ENCODE data around the gene DAO.
"Not testable (repeated sequence)": the region's sequence is repeated elsewhere in the genome, so short reads cannot be mapped to it uniquely, and the experiment has no call there.

DAO gene

GRCh38 chr12:108855284-108856169 is 24.4 kb upstream of the DAO start:
- TF ChIP-seq CTCF (IDR thresholded peaks at IDR 0.05; ENCODE audit: insufficient read depth, low read depth, low read length, missing control alignments), result no peak
- H3K4me3 ChIP-seq (ENCODE audit: low read length), result peak overlapping the region; percentile 83
- no peak for DNase-seq (ENCODE audit: low read depth)

DNA sequence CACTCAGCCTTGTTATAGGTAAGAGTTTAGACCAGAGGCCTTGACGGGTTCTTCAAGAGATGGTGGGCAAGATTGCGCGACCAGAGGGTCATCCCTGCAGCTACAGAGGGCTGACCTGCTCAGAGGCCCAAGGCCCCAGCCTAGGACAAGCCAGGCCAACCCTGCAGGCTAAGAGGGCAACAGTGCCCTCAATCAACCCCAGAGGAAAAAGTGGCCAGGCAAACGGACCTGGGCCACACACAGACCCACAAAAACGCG is 23.8 kb upstream of the DAO start:
- no peak for TF ChIP-seq CTCF (IDR thresholded peaks at IDR 0.05; ENCODE audit: insufficient read depth, low read depth, low read length, missing control alignments)
- DNase-seq (ENCODE audit: low read depth), result no peak
- peak overlapping the region; percentile 83 for H3K4me3 ChIP-seq (ENCODE audit: low read length)

DNA sequence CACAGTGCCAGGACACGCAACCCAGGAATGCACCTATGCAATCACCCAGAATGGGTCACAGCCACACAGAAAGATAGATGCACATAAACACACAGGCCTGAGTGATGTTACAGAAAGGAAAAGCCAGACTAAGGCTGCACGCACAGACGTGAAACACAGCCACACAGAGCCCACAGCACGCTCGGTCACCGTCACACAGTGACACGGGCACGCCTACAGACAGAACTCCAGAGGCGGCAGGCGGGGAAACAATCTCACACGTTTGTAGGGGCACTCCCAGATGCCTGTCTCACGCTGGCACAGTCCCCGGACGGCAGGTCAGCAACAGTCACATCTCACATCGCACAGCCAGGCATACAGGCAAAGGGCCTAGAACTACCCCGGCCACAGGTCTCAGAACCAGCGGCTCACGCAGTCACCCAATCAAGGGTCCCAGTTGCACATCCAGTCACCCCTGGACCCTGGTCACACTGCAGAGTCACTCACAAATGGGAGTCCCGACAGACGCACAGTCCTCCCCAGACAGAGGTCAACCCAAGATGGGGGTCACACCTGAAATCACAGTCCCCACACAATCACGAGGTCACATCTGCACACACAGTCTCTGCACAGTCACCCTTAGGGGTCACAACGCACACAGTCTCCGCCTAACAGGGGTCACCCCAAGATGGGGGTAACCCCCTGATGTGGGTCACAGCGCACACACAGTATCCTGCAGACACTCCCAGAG is 23.3 kb upstream of the DAO start:
- TF ChIP-seq CTCF (IDR thresholded peaks at IDR 0.05; ENCODE audit: insufficient read depth, low read depth, low read length, missing control alignments), result no peak
- peak overlapping the region; percentile 83 for H3K4me3 ChIP-seq (ENCODE audit: low read length)
- DNase-seq (ENCODE audit: low read depth), result peak; percentile 76

DNA sequence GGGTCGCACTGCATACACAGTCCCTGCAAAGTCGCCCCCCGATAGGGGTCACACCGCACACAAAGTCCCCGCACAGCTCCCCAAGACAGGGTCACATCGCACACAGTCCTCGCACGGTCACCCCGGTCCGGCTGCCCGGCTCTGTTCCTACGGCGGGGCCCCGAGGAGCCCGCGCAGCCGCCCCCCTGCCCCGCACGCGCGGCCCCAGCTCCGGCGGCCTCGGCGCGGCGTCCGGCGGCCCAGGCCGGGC is 22.8 kb upstream of the DAO start:
- no peak for DNase-seq (ENCODE audit: low read depth)

DNA sequence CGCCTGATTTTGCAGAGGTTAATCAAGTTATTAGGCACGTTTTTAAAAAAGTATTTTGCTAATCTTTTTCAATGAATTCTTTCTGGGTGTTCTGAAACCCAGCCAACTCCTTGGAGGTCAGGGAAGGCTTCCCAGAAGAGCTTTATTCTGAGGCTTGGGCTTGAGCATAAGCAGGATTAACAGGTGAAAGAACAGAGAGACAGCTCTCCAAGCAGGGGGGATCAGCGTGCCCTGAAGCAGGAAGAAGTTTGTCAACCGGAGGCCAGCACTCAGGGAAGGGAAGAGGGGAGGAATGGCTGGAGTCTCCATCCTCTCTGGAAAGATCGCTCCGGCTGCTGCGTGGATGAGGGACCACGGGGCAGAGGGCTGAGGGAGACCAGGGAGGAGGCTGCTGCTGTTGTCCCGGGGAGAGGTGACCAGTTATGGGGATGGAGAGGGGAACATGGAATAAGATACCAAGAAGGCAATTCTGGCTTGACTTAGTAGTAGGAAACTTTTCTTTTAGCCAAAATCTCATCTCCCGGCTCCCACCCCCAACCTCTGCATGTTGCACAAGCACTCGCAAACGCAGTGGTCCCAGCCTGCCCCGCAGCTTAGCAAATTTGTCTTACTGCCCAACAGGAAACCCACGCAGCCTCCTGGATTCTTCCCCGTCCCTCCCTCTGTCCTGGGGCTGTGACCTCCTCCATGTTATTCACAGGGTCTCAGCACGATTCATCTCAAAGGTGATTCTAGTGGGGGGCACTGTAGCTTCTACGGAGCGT is 21.4 kb upstream of the DAO start:
- TF ChIP-seq CTCF (IDR thresholded peaks at IDR 0.05; ENCODE audit: insufficient read depth, low read depth, low read length, missing control alignments), result no peak
- DNase-seq (ENCODE audit: low read depth), result no peak
- peak overlapping the region; percentile 26 for H3K4me3 ChIP-seq (ENCODE audit: low read length)

More for the DNA sequence above, 22.8 kb upstream of the DAO start:
- TF ChIP-seq CTCF (IDR thresholded peaks at IDR 0.05; ENCODE audit: insufficient read depth, low read depth, low read length, missing control alignments), result no peak
- H3K4me3 ChIP-seq (ENCODE audit: low read length), result peak overlapping the region; percentile 83

GRCh38 chr12:108859141-108859922 is 20.6 kb upstream of the DAO start:
- not testable (repeated sequence) for H3K4me3 ChIP-seq (ENCODE audit: low read length); DNase-seq (ENCODE audit: low read depth)

DNA sequence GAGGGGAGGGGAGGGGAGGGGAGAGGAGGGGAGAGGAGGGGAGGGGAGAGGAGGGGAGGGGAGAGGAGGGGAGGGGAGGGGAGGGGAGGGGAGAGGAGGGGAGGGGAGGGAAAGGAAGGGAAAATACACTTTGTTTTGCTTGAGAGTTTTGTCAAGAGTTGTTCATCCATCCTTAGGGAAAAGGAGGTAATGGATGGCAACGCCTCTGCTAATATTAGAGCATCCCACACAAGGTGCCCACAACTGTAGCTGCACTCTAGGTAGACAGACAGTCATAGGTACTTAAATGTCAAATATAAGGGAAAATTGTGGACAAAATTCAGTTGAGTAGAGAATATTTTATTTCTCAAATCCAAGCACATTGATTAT is 20.0 kb upstream of the DAO start:
- no peak for TF ChIP-seq CTCF (IDR thresholded peaks at IDR 0.05; ENCODE audit: insufficient read depth, low read depth, low read length, missing control alignments)
- no peak overlapping the region for H3K4me3 ChIP-seq (ENCODE audit: low read length)
- no peak for DNase-seq (ENCODE audit: low read depth)

Data from epithelial cell of esophagus (primary cell).